Neural progenitor cell (in vitro differentiated cells): ENCODE results near the gene CHRND. TPM values are rescaled to one million over a fixed set of nuclear protein-coding genes. Genes with fewer than 3 reads are reported as not detected.
A peak's percentile ranks its signal among the peaks of the same experiment; 100 is the strongest.

ENCODE experiments used
- DNase-seq: peaks from one replicate; pipeline ENCODE4 v3.0.0-alpha.2; 2016; ENCODE audit warnings: low spot score
- H2AFZ ChIP-seq: fragments of 200-600 bp; sonication (generic); replicated peaks from 2 replicates; pipeline ENCODE4 v1.6.1; 2016; ENCODE audit warnings: antibody characterized with exemption
- H3F3A ChIP-seq: fragments of 200-600 bp; sonication (generic); 2 replicates; pipeline ENCODE4 v1.6.1; 2016; ENCODE audit warnings: antibody characterized with exemption, low read depth
- H3K27ac ChIP-seq: fragments of 200-600 bp; sonication (generic); 2 replicates; pipeline ENCODE4 v1.5.1; 2016; ENCODE audit warnings: mild to moderate bottlenecking
- H3K27me3 ChIP-seq: fragments of 200-600 bp; sonication (generic); 2 replicates; pipeline ENCODE4 v1.6.1; 2016; ENCODE audit warnings: mild to moderate bottlenecking, moderate library complexity
- H3K36me3 ChIP-seq: fragments of 200-600 bp; sonication (generic); 2 replicates; pipeline ENCODE4 v1.5.1; 2016
- H3K4me1 ChIP-seq: fragments of 200-600 bp; sonication (generic); 2 replicates; pipeline ENCODE4 v1.6.1; 2016; ENCODE audit warnings: mixed run types
- H3K4me2 ChIP-seq: fragments of 200-600 bp; sonication (generic); 2 replicates; pipeline ENCODE4 v1.6.1; 2016
- H3K4me3 ChIP-seq: fragments of 200-600 bp; sonication (generic); 2 replicates; pipeline ENCODE4 v1.5.1; 2016
- H3K79me2 ChIP-seq: fragments of 200-600 bp; sonication (generic); 2 replicates; pipeline ENCODE4 v1.6.1; 2016; ENCODE audit warnings: low read depth
- H3K9ac ChIP-seq: fragments of 200-600 bp; sonication (generic); 2 replicates; pipeline ENCODE4 v1.6.1; 2016
- H3K9me3 ChIP-seq: fragments of 200-600 bp; sonication (generic); 2 replicates; pipeline ENCODE4 v1.5.1; 2016; ENCODE audit warnings: low read depth
- H4K20me1 ChIP-seq: fragments of 200-600 bp; sonication (generic); 2 replicates; pipeline ENCODE4 v1.6.1; 2016; ENCODE audit warnings: low read depth
- H3K27ac Mint-ChIP-seq: 3 replicates; pipeline ENCODE4 v1.8.0; 2021; ENCODE audit warnings: mixed read lengths
- H3K27me3 Mint-ChIP-seq: 2 replicates; pipeline ENCODE4 v1.8.0; 2022; ENCODE audit warnings: low read depth, mild to moderate bottlenecking, inconsistent platforms, moderate library complexity, mixed read lengths; ENCODE audit not compliant: insufficient read depth
- H3K36me3 Mint-ChIP-seq: 3 replicates; pipeline ENCODE4 v1.8.0; 2021; ENCODE audit warnings: mixed read lengths
- H3K4me1 Mint-ChIP-seq: 3 replicates; pipeline ENCODE4 v1.8.0; 2021; ENCODE audit warnings: mixed read lengths
- H3K4me3 Mint-ChIP-seq: 3 replicates; pipeline ENCODE4 v1.8.0; 2021; ENCODE audit warnings: mild to moderate bottlenecking, moderate library complexity, mixed read lengths
- H3K9me3 Mint-ChIP-seq: 3 replicates; pipeline ENCODE4 v1.8.0; 2020; ENCODE audit warnings: mixed read lengths
- EZH2 ChIP-seq: fragments of 200-600 bp; sonication (generic); IDR thresholded peaks from 2 replicates; pipeline ENCODE4 v1.6.1; 2017; ENCODE audit warnings: antibody characterized with exemption, mild to moderate bottlenecking, moderate library complexity
- EZH2phosphoT487 ChIP-seq: fragments of 200-600 bp; sonication (generic); IDR thresholded peaks from 2 replicates; pipeline ENCODE4 v1.6.1; 2017; ENCODE audit warnings: antibody characterized with exemption
- total RNA-seq: library from RNA; depleted of rRNA; stranded (reverse); fragments of >200 nt; gene quantifications from 2 replicates; pipeline ENCODE4 v1.2.3, GENCODE V29; 2015; ENCODE audit warnings: low replicate concordance
- TF ChIP-seq, protein P1 (sequence below): fragments of 200-600 bp; sonication (generic); IDR thresholded peaks from 2 replicates; pipeline ENCODE4 v1.5.1; 2017; ENCODE audit warnings: antibody characterized with exemption, mild to moderate bottlenecking

CHRND gene
- total RNA-seq, 1 donor from 2014 or later = not detected

DNA sequence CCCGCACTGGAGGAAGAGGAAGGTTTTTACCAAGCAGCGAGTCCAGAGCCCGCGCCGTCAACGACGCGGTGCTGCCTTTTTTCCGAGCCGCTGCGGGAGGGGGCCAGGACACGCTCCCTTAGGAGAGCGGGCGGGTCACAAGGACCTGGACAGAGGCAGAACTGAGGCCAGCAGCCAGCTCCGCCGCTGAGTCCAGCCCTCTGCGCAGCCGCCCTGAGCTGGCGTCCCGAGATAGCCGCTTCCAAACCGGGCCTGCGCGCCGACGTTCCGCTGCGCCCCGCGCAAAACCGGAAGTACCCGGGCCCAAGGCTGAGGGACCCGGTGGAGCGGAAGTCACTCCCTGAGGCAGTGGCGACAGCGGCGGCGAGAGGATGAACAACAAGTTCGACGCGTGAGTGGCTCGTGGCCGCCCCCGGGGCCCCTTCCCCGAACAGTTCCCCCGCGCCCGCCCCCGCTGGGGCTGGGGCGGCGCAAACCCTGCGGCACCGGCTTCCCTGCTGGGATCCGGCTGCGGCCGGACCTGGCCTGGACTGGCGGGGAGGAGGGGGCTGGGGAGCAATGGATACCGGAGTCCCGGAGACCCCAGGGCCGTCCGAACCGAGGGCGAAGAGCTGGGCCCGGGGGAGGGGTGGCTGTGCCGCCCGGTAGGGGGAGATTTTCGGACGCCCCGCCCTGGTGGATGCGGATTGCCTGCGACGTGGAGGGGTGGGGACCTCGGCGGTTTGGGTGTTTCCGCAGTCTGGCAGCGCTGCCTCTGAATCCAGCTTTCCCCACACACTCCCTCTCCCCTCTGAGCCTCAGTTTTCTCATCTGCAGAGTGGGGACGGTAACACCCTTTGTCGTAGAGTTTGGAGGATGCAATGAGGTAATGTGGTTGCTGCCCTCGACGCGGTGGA is 24.6 kb downstream of the CHRND start, which contains the start of the genes EIF4E2 and TIGD1:
Gene EIF4E2, plus strand, starts transcription at position 336 of the 896 bp plus-strand sequence. Its CDS starts 36 bp downstream, at position 372.
Gene TIGD1, minus strand, starts transcription at position 204 of the 896 bp plus-strand sequence. CDS start 675 bp downstream, outside the sequence.
- peaks cover 19% of the 10 kb centered on the region for H3K9me3 Mint-ChIP-seq
- Histone ChIP-seq H3K79me2 (peaks cover 76% of the 10 kb centered on the region), H3K27ac (peak within 1 kb of the TSS; percentile 81), H3K4me3 (peak within 1 kb of the TSS; percentile 58), H3K4me2 (peak within 1 kb of the TSS; percentile 84), H3K27me3 (no peaks in the 10 kb centered on the region), H3K36me3 (no peaks in the 10 kb centered on the region), H4K20me1 (peaks cover 33% of the 10 kb centered on the region), H2AFZ (peak within 1 kb of the TSS; percentile 40), H3K4me1 (peaks cover 4% of the 10 kb centered on the region), H3F3A (peaks cover 11% of the 10 kb centered on the region), H3K9me3 (no peaks in the 10 kb centered on the region), H3K9ac (peak within 1 kb of the TSS; percentile 72)
- H3K4me3 Mint-ChIP-seq = peak within 1 kb of the TSS; percentile 99
- peaks cover 15% of the 10 kb centered on the region for H3K4me1 Mint-ChIP-seq
- H3K27ac Mint-ChIP-seq = peak within 1 kb of the TSS; percentile 98
- peak; percentile 98 for DNase-seq
- H3K27me3 Mint-ChIP-seq = peaks cover 4% of the 10 kb centered on the region
- peaks cover 39% of the 10 kb centered on the region for H3K36me3 Mint-ChIP-seq
- no peak for TF ChIP-seq EZH2phosphoT487
- TF ChIP-seq, protein P1, sequence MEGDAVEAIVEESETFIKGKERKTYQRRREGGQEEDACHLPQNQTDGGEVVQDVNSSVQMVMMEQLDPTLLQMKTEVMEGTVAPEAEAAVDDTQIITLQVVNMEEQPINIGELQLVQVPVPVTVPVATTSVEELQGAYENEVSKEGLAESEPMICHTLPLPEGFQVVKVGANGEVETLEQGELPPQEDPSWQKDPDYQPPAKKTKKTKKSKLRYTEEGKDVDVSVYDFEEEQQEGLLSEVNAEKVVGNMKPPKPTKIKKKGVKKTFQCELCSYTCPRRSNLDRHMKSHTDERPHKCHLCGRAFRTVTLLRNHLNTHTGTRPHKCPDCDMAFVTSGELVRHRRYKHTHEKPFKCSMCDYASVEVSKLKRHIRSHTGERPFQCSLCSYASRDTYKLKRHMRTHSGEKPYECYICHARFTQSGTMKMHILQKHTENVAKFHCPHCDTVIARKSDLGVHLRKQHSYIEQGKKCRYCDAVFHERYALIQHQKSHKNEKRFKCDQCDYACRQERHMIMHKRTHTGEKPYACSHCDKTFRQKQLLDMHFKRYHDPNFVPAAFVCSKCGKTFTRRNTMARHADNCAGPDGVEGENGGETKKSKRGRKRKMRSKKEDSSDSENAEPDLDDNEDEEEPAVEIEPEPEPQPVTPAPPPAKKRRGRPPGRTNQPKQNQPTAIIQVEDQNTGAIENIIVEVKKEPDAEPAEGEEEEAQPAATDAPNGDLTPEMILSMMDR = peak; percentile 39
- TF ChIP-seq EZH2 = peak; percentile 62

DNA sequence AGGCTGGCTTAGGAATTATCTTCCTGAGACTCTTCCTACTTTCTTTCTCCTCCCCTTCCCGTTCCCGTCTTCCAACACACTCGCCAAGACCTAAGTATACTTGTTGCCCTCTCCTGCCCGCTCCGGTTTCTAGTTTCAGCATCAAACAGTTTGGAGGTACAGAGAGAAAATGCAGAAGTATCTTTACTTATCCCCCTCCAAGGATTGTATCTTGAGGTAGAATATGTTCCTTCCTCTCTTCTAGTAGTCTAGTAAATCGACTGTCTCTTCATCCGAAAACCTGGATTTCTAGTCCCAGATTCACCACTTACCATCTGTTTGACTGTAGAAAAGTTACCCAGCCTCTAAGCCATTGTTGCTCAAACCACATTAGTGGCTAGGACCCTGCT is 25.3 kb downstream of the CHRND start:
- Histone ChIP-seq H4K20me1 (peaks cover 38% of the 10 kb centered on the region), H3K9me3 (no peaks in the 10 kb centered on the region), H2AFZ (no peak overlapping the region), H3K9ac (peak overlapping the region; percentile 72), H3K4me3 (peak overlapping the region; percentile 58), H3K79me2 (peaks cover 78% of the 10 kb centered on the region), H3K27ac (no peak overlapping the region), H3K4me1 (peaks cover 4% of the 10 kb centered on the region), H3K4me2 (peak overlapping the region; percentile 84), H3K36me3 (no peaks in the 10 kb centered on the region), H3K27me3 (no peaks in the 10 kb centered on the region), H3F3A (peaks cover 11% of the 10 kb centered on the region)
- Mint-ChIP-seq H3K4me1 (peaks cover 15% of the 10 kb centered on the region), H3K27me3 (peaks cover 4% of the 10 kb centered on the region), H3K9me3 (peaks cover 19% of the 10 kb centered on the region), H3K27ac (peak overlapping the region; percentile 47), H3K4me3 (peak overlapping the region; percentile 99), H3K36me3 (peaks cover 37% of the 10 kb centered on the region)
- DNase-seq = no peak
- TF ChIP-seq, protein P1 = no peak
- TF ChIP-seq EZH2 (no peak), EZH2phosphoT487 (no peak)

DNA sequence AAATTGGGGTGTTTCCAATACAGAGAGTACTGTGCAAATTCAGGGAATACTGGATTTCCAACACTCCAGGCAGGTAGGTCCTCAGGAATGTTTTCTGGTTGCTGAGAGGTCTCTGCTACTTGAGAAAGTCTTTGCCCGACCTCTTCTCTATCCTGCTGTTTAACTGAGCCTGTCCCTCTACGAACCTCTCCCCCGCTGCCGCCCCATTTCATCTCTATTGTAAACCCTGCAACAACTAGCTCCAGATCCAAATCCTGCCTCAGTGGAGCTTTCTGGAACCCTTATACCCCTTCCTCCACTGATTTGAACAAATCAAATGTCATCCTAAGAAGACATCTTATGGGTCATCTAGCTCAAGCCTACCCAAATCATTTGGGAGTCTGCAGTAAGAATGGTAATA is 25.8 kb downstream of the CHRND start:
- TF ChIP-seq EZH2 (no peak), EZH2phosphoT487 (no peak)
- TF ChIP-seq, protein P1 = no peak
- DNase-seq = no peak
- no peak overlapping the region for H2AFZ ChIP-seq
- peaks cover 44% of the 10 kb centered on the region for H4K20me1 ChIP-seq
- H3K79me2 ChIP-seq = peaks cover 78% of the 10 kb centered on the region
- H3F3A ChIP-seq = peaks cover 11% of the 10 kb centered on the region
- H3K4me2 ChIP-seq = peak overlapping the region; percentile 84
- peaks cover 35% of the 10 kb centered on the region for H3K36me3 Mint-ChIP-seq
- H3K27ac Mint-ChIP-seq = no peak overlapping the region
- H3K9ac ChIP-seq = no peak overlapping the region
- peaks cover 4% of the 10 kb centered on the region for H3K4me1 ChIP-seq
- H3K27me3 ChIP-seq = no peaks in the 10 kb centered on the region
- peak overlapping the region; percentile 99 for H3K4me3 Mint-ChIP-seq
- H3K36me3 ChIP-seq = no peaks in the 10 kb centered on the region
- peaks cover 15% of the 10 kb centered on the region for H3K4me1 Mint-ChIP-seq
- H3K9me3 Mint-ChIP-seq = peaks cover 17% of the 10 kb centered on the region
- H3K4me3 ChIP-seq = peak overlapping the region; percentile 58
- no peak overlapping the region for H3K27ac ChIP-seq
- H3K9me3 ChIP-seq = no peaks in the 10 kb centered on the region
- H3K27me3 Mint-ChIP-seq = peaks cover 2% of the 10 kb centered on the region
